HepG2 (cell line): ENCODE measurements around the gene TAS2R39. TPM values are rescaled to one million over a fixed set of nuclear protein-coding genes. Genes with fewer than 3 reads are reported as not detected.

Experiments used
- ATAC-seq: fragments of 200-7000 bp; cut with Tn5 transposase; 3 replicates; pipeline ENCODE4 v1.9.1; 2020; ENCODE audit warnings: mild to moderate bottlenecking, moderate library complexity
- BruUV-seq: library from RNA; stranded (reverse); fragments of 400-500 nt; replicated peaks from 2 replicates; lab custom pipeline; 2021; lab: Mats Ljungman, UMichigan
- CTCF ChIA-PET: fragments of 300-600 bp; formaldehyde crosslinking; extraction: SDS; loops from one replicate; lab custom pipeline; 2021; ENCODE audit warnings: low total read pairs, inconsistent platforms, low intra/inter-chr PET ratio; lab: Yijun Ruan, JAX
- POLR2A ChIA-PET: fragments of 350-600 bp; sonication (Branson Sonifier 250); formaldehyde crosslinking; loops from one replicate; lab custom pipeline; 2020; ENCODE audit warnings: antibody characterized with exemption, inconsistent platforms; lab: Yijun Ruan, JAX
- DNase-seq: peaks from one replicate; pipeline ENCODE4 v3.0.0-alpha.2; 2015; ENCODE audit warnings: low spot score
- FAIRE-seq: peaks from 3 replicates; lab custom pipeline; 2011; peaks lifted over from hg19 to GRCh38; lab: Jason Lieb, UNC
- H2AFZ ChIP-seq: one replicate; pipeline ENCODE4 v1.6.1; 2011; ENCODE audit warnings: low read length, inconsistent platforms
- H3K27ac ChIP-seq: fragments of 300-600 bp; 3 replicates; pipeline ENCODE4 v1.8.0; 2011; ENCODE audit warnings: mixed run types, mild to moderate bottlenecking, mixed read lengths, low read length, inconsistent platforms; ENCODE audit not compliant: insufficient read depth; ENCODE audit errors: extremely low read length
- H3K27me3 ChIP-seq, 2 experiments: fragments of 200-600 bp in 1 of 2; 2 replicates in 1 of 2; 3 replicates in 1 of 2; pipeline versions ENCODE4 v1.6.0 to v1.8.0; 2011; ENCODE audit warnings: low read length in 2 of 2, mild to moderate bottlenecking in 2 of 2, moderate library complexity in 2 of 2, inconsistent platforms in 1 of 2; ENCODE audit not compliant: insufficient read depth in 2 of 2, control insufficient read depth in 1 of 2
- H3K36me3 ChIP-seq, 2 experiments: fragments of 200-600 bp in 1 of 2; replicated peaks in 1 of 2; 2 replicates in 1 of 2; 3 replicates in 1 of 2; pipeline versions ENCODE4 v1.5.1 to v1.8.0; 2011; ENCODE audit warnings: low read length in 2 of 2, inconsistent platforms in 1 of 2; ENCODE audit not compliant: insufficient read depth in 2 of 2, control insufficient read depth in 1 of 2
- H3K4me1 ChIP-seq: 2 replicates; pipeline ENCODE4 v1.5.1; 2012; ENCODE audit warnings: low read length, inconsistent platforms; ENCODE audit not compliant: insufficient read depth
- H3K4me2 ChIP-seq: 2 replicates; pipeline ENCODE4 v1.6.0; 2011; ENCODE audit warnings: low read depth, low read length, inconsistent platforms
- H3K4me3 ChIP-seq, 3 experiments: fragments of 200-600 bp in 1 of 3; sonication (generic), shearing (Covaris generic) in 1 of 3; replicated peaks in 1 of 3; 2 replicates each; pipeline ENCODE4 v1.5.1; 2011 to 2016; ENCODE audit warnings: low read length in 3 of 3, inconsistent platforms in 2 of 3, low read depth in 2 of 3, mild to moderate bottlenecking in 2 of 3, control low read depth in 1 of 3, mixed read lengths in 1 of 3; ENCODE audit not compliant: insufficient read depth in 1 of 3
- H3K79me2 ChIP-seq: one replicate; pipeline ENCODE4 v1.6.1; 2011; ENCODE audit warnings: low read length, inconsistent platforms; ENCODE audit not compliant: insufficient read depth
- H3K9ac ChIP-seq: 2 replicates; pipeline ENCODE4 v1.6.0; 2011; ENCODE audit warnings: mild to moderate bottlenecking, low read depth, low read length, inconsistent platforms; ENCODE audit not compliant: insufficient read depth
- H3K9me3 ChIP-seq: 2 replicates; pipeline ENCODE4 v1.5.1; 2012; ENCODE audit warnings: mild to moderate bottlenecking, low read length
- H4K20me1 ChIP-seq: 2 replicates; pipeline ENCODE4 v1.6.0; 2011; ENCODE audit warnings: inconsistent platforms, mild to moderate bottlenecking, low read length, moderate library complexity; ENCODE audit not compliant: insufficient read depth
- BCL6 ChIP-seq: IDR thresholded peaks from 2 replicates; pipeline ENCODE4 v1.6.1; 2016; ENCODE audit warnings: missing genetic modification reagents, missing compliant biosample characterization
- CHD4 ChIP-seq: fragments of 200-600 bp; sonication (generic); IDR thresholded peaks from 2 replicates; pipeline ENCODE4 v1.7.0; 2017; ENCODE audit warnings: mild to moderate bottlenecking, low read length, borderline replicate concordance
- IKZF4 ChIP-seq: sonication (generic); formaldehyde crosslinking; IDR thresholded peaks from 2 replicates; pipeline ENCODE4 v1.5.1; 2020; ENCODE audit warnings: borderline replicate concordance, mild to moderate bottlenecking, low read depth, missing genetic modification reagents; ENCODE audit errors: not compliant biosample characterization
- MED1 ChIP-seq: sonication (generic); formaldehyde crosslinking; IDR thresholded peaks from 2 replicates; pipeline ENCODE4 v1.4.0; 2020; ENCODE audit warnings: missing genetic modification reagents
- MEF2D ChIP-seq: sonication (generic); formaldehyde crosslinking; IDR thresholded peaks from 2 replicates; pipeline ENCODE4 v1.5.1; 2020; ENCODE audit warnings: mild to moderate bottlenecking, missing genetic modification reagents
- MLXIP ChIP-seq: sonication (generic); formaldehyde crosslinking; IDR thresholded peaks from 2 replicates; pipeline ENCODE4 v1.9.0; 2021; ENCODE audit warnings: missing genetic modification reagents, borderline replicate concordance
- MXI1 ChIP-seq: IDR thresholded peaks from 3 replicates; pipeline ENCODE4 v1.6.1; 2012; ENCODE audit warnings: low read depth, low read length, inconsistent platforms, borderline replicate concordance
- RARG ChIP-seq: sonication (generic); formaldehyde crosslinking; IDR thresholded peaks from 2 replicates; pipeline ENCODE4 v1.4.0; 2020; ENCODE audit warnings: low read depth, mild to moderate bottlenecking, missing genetic modification reagents
- TBL1XR1 ChIP-seq: fragments of 150-350 bp; IDR thresholded peaks from 2 replicates; pipeline ENCODE4 v1.6.1; 2014; ENCODE audit warnings: borderline replicate concordance, low read length; ENCODE audit not compliant: partially characterized antibody
- YEATS2 ChIP-seq: sonication (generic); formaldehyde crosslinking; IDR thresholded peaks from 2 replicates; pipeline ENCODE4 v1.4.0; 2020; ENCODE audit warnings: missing genetic modification reagents, borderline replicate concordance
- ZNF503 ChIP-seq: sonication (generic); formaldehyde crosslinking; IDR thresholded peaks from 2 replicates; pipeline ENCODE4 v1.4.0; 2020; ENCODE audit warnings: missing genetic modification reagents
- WGBS: methylation state at CpG from one replicate; pipeline ENCODE4 v1.1.6; 2017; ENCODE audit warnings: low lambda C conversion rate; 5-methylcytosine and 5-hydroxymethylcytosine counted together
- in situ Hi-C: cut with HindIII; loops from 2 replicates; pipeline ENCODE4 v1.10.0; 2017; ENCODE audit warnings: low pct_unique_long_range_greater_than_20kb; ENCODE audit not compliant: extremely low pct_ligation_motif_present
- intact Hi-C: fragments of 100-400 bp; cut with micrococcal nuclease; formaldehyde crosslinking; loops from one replicate; pipeline ENCODE4 v1.10.0; 2022; ENCODE audit not compliant: unreplicated experiment
- polyA plus RNA-seq, 8 experiments: library from polyadenylated mRNA; depleted of rRNA in 3 of 8; stranded (reverse) in 7 of 8; unstranded in 1 of 8; fragments of >200 nt; fragmentation: Illumina TruSeq in 4 of 8; extraction: Trizol in 4 of 8; gene quantifications; 2 replicates each; pipeline versions ENCODE4 v1.2.1 to v1.2.3, GENCODE V29; 2011 to 2016; ENCODE audit warnings: low read depth in 4 of 8, missing spikeins in 1 of 8, mixed read lengths in 1 of 8; ENCODE audit not compliant: insufficient read depth in 1 of 8
- total RNA-seq, 5 experiments: library from RNA; depleted of rRNA; stranded (reverse); fragments of >200 nt; fragmentation: Illumina TruSeq; extraction: Trizol; gene quantifications; 2 replicates each; pipeline ENCODE4 v1.2.3, GENCODE V29; 2016; ENCODE audit warnings: low read depth in 1 of 5

The TAS2R39 gene
- total and polyA plus RNA-seq, 2 of the 13 experiments (the other 11 are each of a cell fraction or from before 2014, with no cell fraction given), result not detected

- Histone ChIP-seq H3K4me3 (no peak overlapping the region), H3K27ac (no peak overlapping the region), H3K27me3 (no peaks in the 10 kb centered on the region), H3K4me2 (no peak overlapping the region), H2AFZ (no peak overlapping the region), H3K9ac (no peak overlapping the region), H3K9me3 (no peaks in the 10 kb centered on the region), H3K36me3 (no peaks in the 10 kb centered on the region), H4K20me1 (no peaks in the 10 kb centered on the region), H3K4me1 (no peaks in the 10 kb centered on the region), H3K79me2 (no peaks in the 10 kb centered on the region)
- WGBS, result 6% methylated on average over 5 of the region's 6 CpGs
- ChIA-PET POLR2A (no interaction called here), CTCF (no interaction called here)
- ATAC-seq, result no peak
- in situ Hi-C loops, result no loop called here
- no TSS peak for BruUV-seq
- DNase-seq, result no peak
- FAIRE-seq, result no peak
- intact Hi-C loops, result loop anchor here (5.0 kb wide), 1 partner anchor 843 kb away; no protein-coding TSS in a partner anchor
- no peak for TF ChIP-seq RARG
- TF ChIP-seq BCL6 (CRISPR knock-in tag), result no peak
- no peak for TF ChIP-seq IKZF4
- TF ChIP-seq MLXIP (CRISPR knock-in tag), result no peak
- no peak for TF ChIP-seq CHD4
- no peak for TF ChIP-seq TBL1XR1
- TF ChIP-seq MXI1, result no peak
- TF ChIP-seq MEF2D (CRISPR knock-in tag), result no peak
- TF ChIP-seq YEATS2, result no peak
- TF ChIP-seq ZNF503, result no peak
- no peak for TF ChIP-seq MED1 (CRISPR knock-in tag)
Observed at GRCh38 chr7:143188994-143189393, 5.8 kb downstream of the TAS2R39 start.
